Measurements from ENCODE around the gene TMEM53.

DNA sequence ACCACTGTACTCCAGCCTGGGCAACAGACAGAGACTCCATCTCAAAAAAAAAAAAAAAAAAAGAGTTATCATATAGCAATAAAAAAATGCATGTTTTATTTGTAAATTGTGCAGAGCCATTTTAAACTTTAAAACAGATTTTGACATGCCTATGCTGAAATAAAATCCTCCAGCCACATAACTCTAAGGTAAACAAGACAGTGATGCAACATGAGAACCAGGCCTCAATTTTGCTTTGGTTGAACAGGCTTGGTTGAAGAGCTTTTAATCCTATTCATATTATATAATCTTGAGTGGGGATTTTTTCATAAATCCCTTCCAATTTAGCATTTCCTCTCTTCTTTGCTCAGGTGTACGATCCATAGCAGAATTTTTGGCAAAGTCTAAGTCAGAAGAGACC is 26.3 kb upstream of the TMEM53 start:
- no peak for TF ChIP-seq ZNF384 (IDR thresholded peaks at IDR 0.05)
- TF ChIP-seq BHLHE40 (IDR thresholded peaks at IDR 0.05; ENCODE audit: borderline replicate concordance), result no peak
- TF ChIP-seq CTBP1 (IDR thresholded peaks at IDR 0.05; ENCODE audit: borderline replicate concordance), result no peak
- TF ChIP-seq SUZ12 (IDR thresholded peaks at IDR 0.05), result no peak
